Amygdala (tissue), 56 donors: ENCODE data around the gene CASP1.
"Not testable (repeated sequence)": the region's sequence is repeated elsewhere in the genome, so short reads cannot be mapped to it uniquely, and the experiment has no call there.

Experiments
- DNase-seq, 56 donors: peaks; one replicate each; lab custom pipeline; 2025; lab: John Stamatoyannopoulos, UW

CASP1 gene

DNA sequence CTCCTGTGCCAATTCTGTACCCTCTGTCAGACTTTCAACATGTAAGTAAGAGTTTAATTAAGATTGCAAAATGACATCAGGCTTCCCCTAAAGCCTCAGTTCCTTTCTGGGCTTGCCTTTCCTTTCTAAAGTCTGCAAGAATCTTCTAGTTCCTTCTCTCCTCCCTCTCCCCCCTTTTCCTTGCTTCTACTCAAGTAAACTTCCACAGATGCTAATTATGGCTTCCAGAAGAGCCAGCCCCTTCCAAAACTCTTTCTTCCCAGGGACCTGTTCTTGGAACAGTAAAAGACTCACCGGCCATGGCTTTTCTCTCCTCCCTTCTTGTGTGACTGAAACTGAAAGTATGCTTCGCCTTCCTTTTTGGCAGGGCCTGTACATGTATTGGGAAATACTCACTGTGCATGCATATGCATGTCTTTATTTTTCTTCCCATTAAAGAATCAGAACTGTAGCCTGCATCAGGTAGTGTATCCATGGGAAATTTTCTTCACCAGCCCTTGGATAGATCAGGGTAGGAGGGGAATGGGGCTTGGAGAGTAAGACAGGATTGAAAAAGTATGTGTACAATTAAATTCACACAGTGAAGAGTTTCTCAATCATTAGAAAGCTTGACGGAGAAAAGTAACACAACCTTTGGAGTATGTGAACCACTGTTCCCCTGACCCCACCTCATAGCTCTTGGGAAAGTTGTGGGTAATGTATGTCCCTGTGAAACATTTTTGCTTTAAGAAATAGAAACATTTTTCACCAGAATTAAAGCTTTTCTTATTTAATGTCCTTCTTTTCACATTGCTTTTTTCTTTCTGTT, at the start of gene CASP1:
CASP1 (minus strand) TSS at position 332 of the 808 bp plus-strand sequence; CDS start at position 301, 31 bp downstream.
- DNase-seq, result peak in 1 of 56 donors; percentile 10

DNA sequence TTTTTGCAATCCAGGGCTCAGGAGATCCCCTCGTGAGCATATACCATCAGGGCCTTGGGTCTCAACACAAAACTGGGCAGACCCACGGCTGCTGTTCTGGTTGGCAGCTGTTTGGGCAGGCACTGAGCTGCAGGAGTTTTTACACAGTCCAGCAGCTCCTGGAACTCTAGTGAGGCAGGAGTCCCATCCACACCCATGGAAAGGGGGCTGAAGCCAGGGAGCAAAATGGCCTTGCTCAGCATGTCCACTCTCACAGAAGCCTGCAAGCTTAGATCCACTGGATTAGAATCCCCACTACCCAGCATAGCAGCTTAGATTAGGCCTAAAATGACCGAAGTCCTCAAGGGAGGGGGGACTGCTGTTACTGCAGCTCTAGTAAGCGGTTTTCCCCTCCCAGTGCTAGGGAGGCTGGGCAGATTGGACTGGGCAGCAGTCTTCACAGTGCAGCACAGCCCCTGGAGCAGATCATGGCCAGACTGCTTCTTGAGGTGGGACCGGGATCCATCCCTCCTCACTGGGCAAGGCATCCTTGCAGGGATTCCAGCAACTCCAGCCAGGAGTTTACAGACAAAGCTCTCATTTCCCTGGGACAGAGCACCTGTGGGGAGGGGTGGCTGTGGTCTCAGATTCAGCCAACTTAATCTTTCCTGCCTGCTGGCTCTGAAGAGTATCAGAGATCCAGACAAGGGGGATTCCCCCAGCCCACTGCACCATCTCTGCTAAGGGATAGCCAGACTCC, 46.6 kb upstream of the CASP1 start:
- no peak for DNase-seq

DNA sequence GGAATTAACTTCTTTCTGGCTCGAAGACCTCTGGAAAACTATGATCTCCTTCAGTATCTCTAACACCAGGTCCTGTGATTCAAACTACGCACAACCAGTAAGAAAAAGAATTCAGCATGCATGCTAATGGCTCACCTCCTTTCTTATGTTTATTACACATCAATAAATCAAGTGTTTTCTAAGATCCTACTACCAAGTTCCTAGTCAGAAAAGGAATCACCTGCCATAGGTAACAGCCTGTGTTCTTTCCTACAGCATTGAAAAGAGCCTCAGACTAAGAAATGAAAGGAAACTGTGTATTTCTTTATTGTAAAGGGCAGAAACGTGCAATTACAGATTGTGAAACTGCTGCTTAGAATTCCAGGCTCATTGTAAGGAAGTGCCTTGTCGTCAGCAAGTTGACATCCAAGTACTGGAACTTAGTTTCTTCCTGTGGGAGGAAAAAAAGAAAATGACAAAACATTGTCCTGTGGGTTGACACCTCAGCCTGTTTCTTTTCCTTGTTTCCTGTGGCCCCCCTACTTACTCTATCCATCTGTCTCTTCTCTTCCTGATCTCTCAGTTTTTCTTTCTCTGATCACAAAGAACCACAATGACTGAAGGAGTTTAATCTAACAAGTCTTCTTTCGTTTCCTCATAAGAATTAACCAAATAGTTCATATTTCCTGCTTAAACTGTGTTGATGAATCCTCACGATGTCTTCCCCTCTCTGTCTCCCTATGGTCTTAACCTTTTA, 45.4 kb upstream of the CASP1 start:
- DNase-seq, result not testable (repeated sequence)

DNA sequence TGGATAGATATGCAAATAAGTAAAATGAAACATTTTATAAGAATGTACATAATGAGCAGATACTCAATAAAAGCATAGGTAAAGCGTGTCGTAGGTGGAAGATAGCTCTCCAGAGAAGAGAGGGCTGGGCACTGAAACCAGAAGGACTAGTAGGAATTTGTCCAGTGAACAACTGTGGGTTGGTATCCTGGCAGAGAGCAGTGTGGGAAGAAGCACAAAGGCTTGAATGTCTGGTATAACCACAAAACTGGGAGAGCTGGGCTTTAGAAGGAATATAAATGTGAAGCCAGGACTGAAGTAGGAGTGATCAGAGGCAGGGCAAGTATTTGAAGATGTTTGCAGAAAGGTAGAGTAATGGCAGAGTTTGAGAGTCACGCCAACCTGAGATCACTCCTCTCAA, 43.3 kb upstream of the CASP1 start:
- DNase-seq, result no peak

DNA sequence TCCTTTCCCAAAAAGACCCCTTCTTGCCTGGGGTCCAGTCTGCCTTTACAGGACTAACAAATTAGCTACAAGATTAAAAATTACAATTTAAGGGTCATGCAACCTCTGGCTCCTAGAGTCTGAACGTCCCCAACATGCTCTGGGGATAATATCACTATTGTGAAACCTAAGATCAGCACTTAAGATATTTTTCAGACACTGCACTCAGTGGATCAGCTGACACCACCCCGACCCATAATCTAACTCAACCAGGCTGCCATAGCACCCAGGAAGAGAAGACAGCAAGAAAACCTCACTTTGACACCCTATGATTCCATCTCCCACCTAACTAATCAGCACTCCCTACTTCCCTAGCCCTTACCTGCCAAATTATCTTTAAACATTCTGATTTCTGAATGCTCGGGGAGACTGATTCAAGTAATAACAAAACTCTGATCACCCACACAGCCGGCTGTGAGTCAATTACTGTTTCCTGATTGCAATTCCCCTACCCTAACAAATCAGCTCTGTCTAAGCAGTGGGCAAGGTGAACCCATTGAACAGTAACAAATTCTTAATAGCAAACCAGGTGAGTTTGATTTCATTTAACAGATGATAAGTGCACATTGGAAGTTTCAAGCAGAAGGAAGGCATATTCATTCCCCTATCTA, 42.3 kb upstream of the CASP1 start:
- DNase-seq, result not testable (repeated sequence)

DNA sequence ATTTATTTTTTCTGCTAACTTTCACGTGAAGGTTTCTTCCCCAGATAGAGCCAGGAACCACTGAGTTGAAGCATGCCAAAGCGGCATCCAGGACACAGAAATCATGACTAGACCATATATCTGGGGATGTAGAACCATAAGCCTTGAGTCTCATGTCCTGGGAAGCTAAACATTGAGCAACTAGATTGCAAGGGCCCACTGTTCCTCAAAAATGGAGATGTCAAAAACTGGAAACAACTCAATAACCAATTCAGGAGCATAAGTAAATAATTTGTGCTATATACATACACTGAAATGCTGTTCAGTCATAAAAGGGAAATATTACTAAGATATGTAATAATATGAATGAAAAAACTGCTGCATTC, 39.2 kb upstream of the CASP1 start:
- no peak for DNase-seq

DNA sequence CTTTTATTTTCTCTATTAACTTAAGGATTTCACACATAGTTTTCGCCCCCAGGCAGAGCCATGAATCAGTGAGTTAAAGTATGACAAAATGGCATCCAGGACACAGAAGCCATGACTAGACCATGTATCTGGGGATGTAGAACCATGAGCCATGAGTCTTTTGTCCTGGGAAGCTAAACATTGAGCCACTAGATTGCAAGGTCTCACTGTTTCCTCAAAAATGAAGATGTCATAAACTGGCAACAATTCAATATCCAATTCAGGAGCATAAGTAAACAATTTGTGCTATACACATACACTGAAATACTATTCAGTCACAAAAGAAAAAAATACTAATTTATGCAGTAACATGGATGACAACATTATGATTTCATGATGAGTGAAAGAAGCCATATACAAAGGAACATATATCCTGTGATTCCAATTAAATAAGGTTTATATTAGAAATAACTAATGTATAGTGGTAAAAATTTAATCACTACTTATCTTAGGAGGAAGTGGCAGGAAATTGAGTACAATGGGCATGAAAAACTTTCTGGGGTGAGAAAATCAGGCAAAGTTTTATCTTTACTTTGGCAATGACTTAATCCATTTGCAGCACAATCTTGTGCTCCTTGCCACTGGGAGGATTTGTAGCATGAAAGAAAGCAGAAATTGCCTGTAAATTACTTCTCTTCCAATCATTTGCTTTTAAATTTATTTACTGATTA, 38.7 kb upstream of the CASP1 start:
- no peak for DNase-seq

DNA sequence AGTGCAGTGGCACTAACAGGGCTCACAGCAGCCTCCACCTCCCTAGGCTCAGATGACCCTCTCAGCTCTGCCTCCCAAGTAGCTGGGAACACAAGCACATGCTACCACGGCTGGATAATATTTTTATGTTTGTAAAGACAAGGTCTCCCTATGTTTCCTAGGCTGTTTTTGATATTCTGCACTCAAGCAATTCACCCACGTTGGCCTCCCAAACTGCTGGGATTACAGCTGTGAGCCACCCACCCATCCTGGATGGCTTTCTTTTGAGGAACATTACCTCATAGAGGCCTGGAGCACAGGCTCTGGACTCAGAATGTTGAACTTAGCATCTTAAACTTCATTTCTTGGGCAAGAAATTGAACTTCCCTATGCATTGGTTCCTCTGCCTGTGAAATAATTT, 37.1 kb upstream of the CASP1 start:
- DNase-seq, result not testable (repeated sequence)

DNA sequence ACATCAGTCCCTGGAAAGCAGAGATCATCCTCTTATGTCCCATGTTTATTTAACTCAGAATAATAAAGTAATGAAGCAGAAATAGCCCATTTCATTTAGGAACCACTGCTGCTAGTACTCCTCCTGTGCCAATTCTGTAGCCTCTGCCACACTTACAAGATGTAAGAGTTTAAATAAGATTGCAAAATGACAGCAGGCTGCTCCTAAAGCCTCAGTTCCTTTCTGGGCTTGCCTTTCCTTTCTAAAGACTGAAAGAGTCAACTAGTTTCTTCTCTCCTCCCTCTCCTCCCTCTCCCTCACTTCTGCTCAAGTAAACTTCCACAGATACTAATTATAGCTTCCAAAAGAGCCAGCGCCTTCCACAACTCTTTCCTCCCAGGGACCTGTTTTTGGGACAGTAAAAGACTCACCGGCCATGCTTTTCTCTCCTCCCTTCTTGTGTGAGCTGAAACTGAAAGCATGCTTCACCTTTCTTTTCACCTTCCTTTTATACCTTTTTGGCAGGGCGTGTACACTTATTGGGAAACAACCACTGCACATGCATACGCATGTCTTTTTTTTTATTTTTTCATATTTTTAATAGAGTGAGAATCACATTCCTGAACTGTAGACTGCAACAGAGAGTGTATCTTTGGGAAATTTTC, 36.3 kb upstream of the CASP1 start:
- no peak for DNase-seq

DNA sequence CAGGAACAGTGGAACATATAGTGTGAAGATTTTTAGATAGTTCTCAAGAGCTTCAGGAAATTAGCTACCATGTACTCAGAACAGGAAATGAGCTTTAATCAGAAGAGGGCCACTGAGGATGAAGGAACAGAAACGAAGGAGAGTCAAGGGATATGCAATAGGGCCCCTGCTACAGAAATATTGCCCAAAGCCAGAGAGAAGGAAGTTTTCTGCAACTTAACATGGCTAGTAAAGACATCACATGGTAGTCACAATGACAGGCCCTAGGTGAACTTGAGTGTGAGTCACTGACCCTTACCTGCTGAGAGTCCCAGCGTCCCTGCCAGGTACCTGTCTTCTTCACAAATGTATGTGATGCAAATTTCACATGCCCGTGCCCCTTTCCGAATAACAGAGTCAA, 35.4 kb upstream of the CASP1 start:
- no peak for DNase-seq

DNA sequence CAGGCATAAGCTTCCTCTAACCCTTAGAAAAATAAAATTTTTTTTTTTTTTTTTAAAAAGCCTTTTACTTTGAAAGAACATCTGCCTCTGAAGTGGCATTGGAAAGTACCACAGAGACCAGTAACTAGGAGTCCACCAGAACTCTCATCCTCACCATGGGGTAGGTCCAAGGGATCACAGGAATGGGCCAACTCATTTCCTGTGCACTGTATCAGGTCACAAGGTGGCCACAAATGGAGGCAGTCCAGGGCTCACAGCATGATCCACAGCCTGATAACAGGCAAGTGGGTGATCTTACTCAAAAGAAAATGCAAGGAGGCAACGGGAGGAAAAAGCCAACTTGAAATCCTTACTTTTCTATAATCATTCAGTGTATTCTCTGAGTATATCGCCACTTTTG, 34.8 kb upstream of the CASP1 start:
- not testable (repeated sequence) for DNase-seq

DNA sequence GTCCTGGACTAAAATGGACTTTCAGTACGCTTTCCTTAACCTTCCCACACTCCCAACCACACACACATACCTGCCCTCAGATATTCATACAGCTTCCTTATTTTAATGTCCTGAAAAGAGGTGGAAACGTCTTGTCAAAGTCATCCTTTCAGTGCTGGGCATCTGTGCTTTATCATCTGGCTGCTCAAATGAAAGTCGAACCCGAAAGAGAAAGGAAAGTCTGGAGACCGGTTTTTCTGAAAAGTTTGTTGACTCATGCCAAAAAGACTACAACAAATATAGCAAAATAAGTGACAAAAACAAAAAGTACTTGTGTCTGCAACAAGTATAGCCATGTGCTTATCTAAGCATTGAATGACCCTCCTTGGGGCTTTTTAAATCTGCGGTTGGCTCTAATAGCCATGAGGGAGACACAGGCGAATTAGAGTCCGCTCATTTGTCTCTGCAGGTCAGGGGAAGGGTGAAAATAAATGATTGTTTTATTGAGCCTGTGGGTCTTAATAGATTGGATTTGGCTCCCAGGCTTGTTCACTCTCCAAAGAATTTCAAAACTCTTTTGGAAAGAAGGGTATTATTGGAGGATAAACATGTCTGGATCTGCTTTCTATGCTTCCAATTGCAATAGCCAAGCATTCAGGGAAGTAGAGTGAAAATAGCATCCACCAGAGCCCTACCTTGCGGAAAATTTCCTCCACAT, 28.4 kb upstream of the CASP1 start:
- DNase-seq, result not testable (repeated sequence)

DNA sequence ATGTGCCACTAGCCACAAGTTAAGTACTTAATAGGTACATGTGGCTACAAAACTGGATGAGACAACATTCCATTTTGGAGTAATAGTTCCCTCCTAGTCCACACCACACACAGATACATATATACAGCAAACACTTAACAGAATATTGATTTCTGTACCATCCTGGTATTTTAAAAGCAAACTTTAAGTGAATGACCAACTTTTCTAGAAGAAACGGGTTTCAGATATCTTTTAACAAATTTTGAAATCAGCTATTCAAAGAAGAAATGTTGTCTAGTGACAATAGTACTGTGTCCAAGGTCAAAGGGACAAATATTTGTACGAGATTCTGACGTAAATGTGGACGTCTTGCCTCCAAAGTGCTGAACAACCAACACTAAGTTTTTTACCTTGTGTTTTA, 22.5 kb upstream of the CASP1 start:
- DNase-seq, result no peak

DNA sequence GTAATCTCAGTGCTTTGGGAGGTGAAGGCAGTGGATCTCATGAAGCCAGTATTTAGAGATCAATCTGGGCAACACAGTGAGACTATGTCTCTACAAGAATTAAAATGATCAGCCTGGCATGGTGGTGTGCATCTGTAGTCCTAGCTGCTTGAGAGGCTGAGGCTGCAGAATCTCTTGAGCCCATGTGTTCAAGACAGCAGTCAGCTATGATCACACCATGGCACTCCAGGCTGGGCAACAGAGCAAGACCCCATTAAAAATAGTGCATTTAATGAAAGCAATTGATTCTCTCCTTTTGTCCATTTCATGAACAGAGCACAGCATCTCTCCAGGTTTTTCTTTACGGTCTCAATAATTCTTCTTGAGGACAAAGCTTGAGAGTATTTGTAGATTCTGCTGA, 21.5 kb upstream of the CASP1 start:
- DNase-seq, result no peak

DNA sequence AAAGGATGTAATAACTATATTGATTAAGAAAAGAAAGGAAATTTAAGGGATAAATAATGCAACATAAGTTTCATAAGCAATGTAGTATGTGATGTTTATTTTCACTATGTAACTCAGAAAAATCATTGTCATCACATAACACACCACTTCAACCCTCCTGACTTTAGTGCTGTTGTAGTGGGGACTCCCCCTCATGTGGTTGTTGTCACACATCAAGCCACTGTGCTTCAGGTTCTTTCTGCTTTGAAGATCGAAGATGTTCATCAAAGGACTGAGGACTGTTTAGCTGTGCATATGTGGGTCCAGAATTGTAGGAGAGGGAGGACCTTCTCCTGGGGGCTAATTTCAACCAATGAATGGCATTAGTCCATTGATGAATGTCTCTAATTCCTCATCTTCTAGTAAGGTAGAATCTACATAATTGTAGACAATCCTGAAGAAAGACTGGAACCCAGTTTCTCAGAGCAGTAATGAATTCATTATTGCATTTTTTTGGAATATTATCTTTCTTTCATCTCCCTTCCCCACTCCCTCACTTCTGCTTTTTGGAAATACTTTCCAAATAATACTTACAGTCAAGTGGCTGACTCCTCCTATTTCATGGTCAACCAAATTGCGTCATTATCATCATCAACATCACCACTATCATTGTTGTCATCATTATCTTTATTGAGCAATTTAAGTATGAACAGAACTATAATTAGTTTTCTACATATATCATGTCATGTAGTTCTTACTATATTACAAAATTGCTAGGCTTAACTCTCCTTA, 20.0 kb upstream of the CASP1 start:
- no peak for DNase-seq

DNA sequence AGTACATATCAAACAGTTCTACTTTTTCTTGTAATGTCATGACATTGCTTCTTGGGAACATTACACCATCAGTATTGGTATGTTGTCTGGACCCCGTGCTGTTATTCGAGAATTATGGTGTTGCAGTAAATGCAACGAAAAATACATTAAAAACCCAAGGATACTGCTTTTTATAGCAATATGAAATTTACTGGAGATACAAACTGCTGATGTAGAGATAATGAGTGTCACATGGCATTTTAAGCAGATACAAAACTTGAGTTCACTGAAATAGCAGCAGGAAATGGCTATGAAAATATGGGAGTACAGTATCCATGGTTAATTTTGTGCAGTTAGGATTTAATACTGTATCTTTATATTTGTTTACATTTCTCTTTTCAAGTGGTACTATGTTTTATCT, 17.5 kb upstream of the CASP1 start:
- DNase-seq, result no peak

DNA sequence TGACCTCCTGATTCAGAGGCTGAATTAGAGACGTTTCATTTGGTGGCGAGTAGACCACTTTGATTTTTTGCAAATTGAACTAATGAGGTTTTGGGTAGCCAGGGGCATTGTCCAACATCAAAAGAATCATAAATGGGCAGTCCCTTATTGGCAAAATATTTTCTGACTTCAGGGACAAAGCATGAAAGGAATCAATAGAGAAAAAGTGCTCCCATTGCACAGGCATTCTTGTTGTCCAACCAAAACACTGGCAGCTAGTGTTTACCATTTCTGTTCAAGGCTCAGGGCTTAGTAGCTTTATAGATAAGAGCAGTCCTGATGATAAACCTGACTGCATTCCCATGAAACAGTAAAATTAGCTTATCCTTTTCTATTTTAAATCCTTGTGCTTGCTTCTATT, 16.6 kb upstream of the CASP1 start:
- DNase-seq, result no peak

DNA sequence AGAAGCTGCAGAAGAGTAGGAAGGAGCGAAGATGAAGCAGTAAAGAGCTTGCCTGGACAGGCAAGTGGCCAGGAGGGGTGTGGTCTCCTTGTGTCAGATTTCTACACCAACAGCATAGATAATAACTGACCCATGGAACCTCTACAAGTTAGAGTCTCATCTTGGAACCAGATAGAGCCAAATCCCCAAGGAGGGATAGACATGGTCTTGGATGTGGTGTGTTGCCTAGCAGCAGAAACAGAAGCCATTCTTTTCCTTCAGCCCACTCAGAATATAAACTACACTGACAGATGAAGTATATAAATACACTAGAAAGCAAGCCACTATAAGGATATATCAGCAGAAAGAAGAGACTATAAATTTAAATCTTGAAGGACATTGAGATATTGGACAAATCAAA, 14.5 kb upstream of the CASP1 start:
- no peak for DNase-seq
